ENCODE results near the gene SARM1.

DNA sequence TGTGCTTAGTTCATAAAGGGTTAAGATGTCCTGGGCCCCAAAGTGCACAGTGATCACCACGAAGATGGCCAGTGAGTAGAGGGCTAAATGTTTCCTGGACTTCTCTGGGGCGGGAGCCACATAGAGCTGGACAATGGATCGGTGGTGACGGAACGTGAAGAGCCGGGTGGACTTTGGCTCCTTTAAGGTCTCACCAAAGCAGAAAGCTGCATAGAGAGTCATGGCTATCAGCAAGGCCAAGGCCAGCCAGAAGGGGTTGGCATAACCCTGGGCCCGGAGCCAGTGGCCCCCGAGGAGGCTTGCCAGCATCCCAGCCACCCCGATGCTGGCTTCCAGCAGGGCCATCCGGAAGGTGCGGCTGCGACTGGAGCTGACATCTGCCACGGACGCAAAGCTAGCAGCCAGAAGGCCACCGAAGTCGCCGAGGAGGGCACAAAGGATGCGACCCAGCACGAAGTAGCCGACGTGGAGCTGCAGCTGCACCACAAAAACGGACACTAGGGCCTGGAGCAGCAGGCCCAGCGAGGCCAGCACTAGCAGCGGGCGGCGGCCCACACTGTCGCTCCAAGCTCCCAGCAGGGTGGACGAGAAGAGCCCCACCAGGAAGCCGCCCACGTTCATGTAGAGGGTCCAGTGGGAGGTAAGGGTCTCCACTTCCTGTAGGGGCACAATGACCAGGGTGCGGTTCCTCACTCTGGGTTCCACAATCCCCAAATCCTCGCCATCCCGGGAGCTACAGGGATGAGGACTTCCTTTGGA, 33.5 kb downstream of the SARM1 start:
- no peak for TF ChIP-seq POLR2A (IDR thresholded peaks at IDR 0.05; ENCODE audit: control extremely low read depth in 1 of 2, low read depth in 2 of 2, low read length in 2 of 2)
- TF ChIP-seq POLR2AphosphoS5 (IDR thresholded peaks at IDR 0.05; ENCODE audit: low read depth, low read length) = no peak
- TF ChIP-seq RAD21 (IDR thresholded peaks at IDR 0.05 in 1 of 2, conservative IDR thresholded peaks at IDR 0.05 in 1 of 2; ENCODE audit: low read depth in 2 of 2, low read length in 2 of 2) = no peak

Measured in H1 (cell line).